K562 (cell line): ENCODE measurements around the gene HDHD5. TPM values are rescaled to one million over a fixed set of nuclear protein-coding genes. Genes with fewer than 3 reads are reported as not detected.

ENCODE experiments used
- ATAC-seq: fragments of 200-7000 bp; cut with Tn5 transposase; 3 replicates; pipeline ENCODE4 v1.9.1; 2020; ENCODE audit warnings: moderate library complexity
- BruUV-seq: library from RNA; stranded (reverse); fragments of 400-500 nt; replicated peaks from 2 replicates; lab custom pipeline; 2021; lab: Mats Ljungman, UMichigan
- CTCF ChIA-PET: fragments of 300-600 bp; formaldehyde crosslinking; extraction: SDS; loops from one replicate; lab custom pipeline; 2021; ENCODE audit warnings: low intra/inter-chr PET ratio; lab: Yijun Ruan, JAX
- POLR2A ChIA-PET: fragments of 300-600, 350-650 bp; sonication (Branson Sonifier 250); formaldehyde crosslinking; extraction: SDS; loops from one replicate; lab custom pipeline; 2021; ENCODE audit warnings: antibody characterized with exemption, inconsistent platforms; lab: Yijun Ruan, JAX
- DNase-seq, 4 experiments: peaks; one replicate each; pipeline versions ENCODE4 v3.0.0 to v3.0.0-alpha.2; 2011 to 2018; ENCODE audit warnings: low spot score in 3 of 4, mixed read lengths in 3 of 4; ENCODE audit errors: extremely low read depth in 1 of 4
- FAIRE-seq: peaks from 2 replicates; lab custom pipeline; 2011; peaks lifted over from hg19 to GRCh38; lab: Jason Lieb, UNC
- H2AFZ ChIP-seq: 2 replicates; pipeline ENCODE4 v1.6.0; 2011; ENCODE audit warnings: low read depth, low read length, control low read depth, inconsistent platforms
- H3K27ac ChIP-seq: fragments of 200-600 bp; 3 replicates; pipeline ENCODE4 v1.8.0; 2011; ENCODE audit warnings: low read depth, mild to moderate bottlenecking, control low read depth, inconsistent platforms, low read length, moderate library complexity, mixed read lengths; ENCODE audit errors: extremely low read depth
- H3K27me3 ChIP-seq, 2 experiments: fragments of 300-600 bp in 1 of 2; 2 replicates in 1 of 2; 3 replicates in 1 of 2; pipeline versions ENCODE4 v1.6.0 to v1.8.0; 2011; ENCODE audit warnings: inconsistent platforms in 2 of 2, low read length in 2 of 2, mild to moderate bottlenecking in 1 of 2, mixed read lengths in 1 of 2, moderate library complexity in 1 of 2; ENCODE audit not compliant: control insufficient read depth in 2 of 2, insufficient read depth in 2 of 2
- H3K36me3 ChIP-seq: fragments of 300-600 bp; 3 replicates; pipeline ENCODE4 v1.8.0; 2011; ENCODE audit warnings: mild to moderate bottlenecking, low read length, inconsistent platforms; ENCODE audit not compliant: control insufficient read depth, insufficient read depth
- H3K4me1 ChIP-seq, 2 experiments: fragments of 200-600 bp in 1 of 2; replicated peaks in 1 of 2; 2 replicates in 1 of 2; 3 replicates in 1 of 2; pipeline versions ENCODE4 v1.5.1 to v1.8.0; 2011; ENCODE audit warnings: inconsistent platforms in 2 of 2, low read length in 2 of 2, mild to moderate bottlenecking in 1 of 2, mixed read lengths in 1 of 2, moderate library complexity in 1 of 2; ENCODE audit not compliant: control insufficient read depth in 2 of 2, insufficient read depth in 2 of 2
- H3K4me2 ChIP-seq: 2 replicates; pipeline ENCODE4 v1.6.1; 2011; ENCODE audit warnings: low read length, control low read depth, inconsistent platforms, mixed read lengths; ENCODE audit not compliant: insufficient read depth
- H3K4me3 ChIP-seq: fragments of 200-600 bp; sonication (generic), shearing (Covaris generic); 2 replicates; pipeline ENCODE4 v1.5.1; 2016; ENCODE audit warnings: control low read depth, inconsistent platforms
- H3K79me2 ChIP-seq: fragments of 200-600 bp; 3 replicates; pipeline ENCODE4 v1.8.0; 2011; ENCODE audit warnings: low read length, inconsistent platforms; ENCODE audit not compliant: control insufficient read depth, insufficient read depth
- H3K9ac ChIP-seq, 2 experiments: 2 replicates each; pipeline versions ENCODE4 v1.6.0 to v1.6.1; 2011; ENCODE audit warnings: low read depth in 2 of 2, low read length in 2 of 2, control low read depth in 1 of 2, inconsistent platforms in 1 of 2, mild to moderate bottlenecking in 1 of 2, mixed read lengths in 1 of 2; ENCODE audit not compliant: insufficient read depth in 1 of 2
- H3K9me1 ChIP-seq: one replicate; pipeline ENCODE4 v1.6.0; 2011; ENCODE audit warnings: inconsistent platforms, mild to moderate bottlenecking, low read length, moderate library complexity; ENCODE audit not compliant: control insufficient read depth, insufficient read depth
- H3K9me3 ChIP-seq: replicated peaks from 2 replicates; pipeline ENCODE4 v1.5.1; 2011; ENCODE audit warnings: low read depth, low read length, inconsistent platforms; ENCODE audit not compliant: control insufficient read depth, insufficient read depth
- H4K20me1 ChIP-seq: replicated peaks from 2 replicates; pipeline ENCODE4 v1.6.1; 2011; ENCODE audit warnings: low read length, inconsistent platforms, mixed read lengths; ENCODE audit not compliant: control insufficient read depth, insufficient read depth
- CCAR2 ChIP-seq: fragments of 200-400 bp; formaldehyde crosslinking; IDR thresholded peaks from 2 replicates; pipeline ENCODE4 v1.6.1; 2017; ENCODE audit warnings: mild to moderate bottlenecking, low read depth, low read length
- HDAC1 ChIP-seq, 2 experiments: fragments of 450-650 bp; IDR thresholded peaks; 2 replicates each; pipeline ENCODE4 v1.6.1; 2016 to 2017; ENCODE audit warnings: inconsistent platforms in 1 of 2, mild to moderate bottlenecking in 1 of 2, moderate library complexity in 1 of 2
- HLTF ChIP-seq: fragments of 450-650 bp; IDR thresholded peaks from 2 replicates; pipeline ENCODE4 v1.6.1; 2016
- KDM5B ChIP-seq: fragments of 200-600 bp; sonication (generic); IDR thresholded peaks from 2 replicates; pipeline ENCODE4 v1.6.1; 2012; ENCODE audit warnings: low read depth, mild to moderate bottlenecking, moderate library complexity, low read length, control low read depth, inconsistent platforms; ENCODE audit not compliant: insufficient replicate concordance
- MCM5 ChIP-seq: fragments of 450-650 bp; IDR thresholded peaks from 2 replicates; pipeline ENCODE4 v1.6.1; 2016; ENCODE audit warnings: low read depth
- MCM7 ChIP-seq, 2 experiments: fragments of 450-650 bp; IDR thresholded peaks; 2 replicates each; pipeline ENCODE4 v1.6.1; 2016 to 2018
- NFIC ChIP-seq: fragments of 450-650 bp; IDR thresholded peaks from 2 replicates; pipeline ENCODE4 v1.6.1; 2017; ENCODE audit warnings: mild to moderate bottlenecking, inconsistent platforms
- NONO ChIP-seq, 2 experiments: fragments of 200-400 bp in 1 of 2; fragments of 450-650 bp in 1 of 2; formaldehyde crosslinking in 1 of 2; IDR thresholded peaks; 2 replicates each; pipeline ENCODE4 v1.6.1; 2017; ENCODE audit warnings: low read depth in 2 of 2, mild to moderate bottlenecking in 2 of 2, moderate library complexity in 2 of 2, low read length in 1 of 2
- NR2F6 ChIP-seq: fragments of 450-650 bp; formaldehyde crosslinking; IDR thresholded peaks from 2 replicates; pipeline ENCODE4 v1.4.0; 2020; ENCODE audit warnings: mild to moderate bottlenecking
- POLR2AphosphoS5 ChIP-seq: IDR thresholded peaks from 2 replicates; pipeline ENCODE4 v1.6.1; 2011; ENCODE audit warnings: mild to moderate bottlenecking, low read depth, low read length, moderate library complexity; ENCODE audit not compliant: control insufficient read depth, insufficient read depth
- RBM22 ChIP-seq: fragments of 200-400 bp; formaldehyde crosslinking; IDR thresholded peaks from 2 replicates; pipeline ENCODE4 v1.6.1; 2018; ENCODE audit warnings: low read length, low read depth; ENCODE audit not compliant: poor library complexity, severe bottlenecking
- TAF7 ChIP-seq: fragments of 450-650 bp; IDR thresholded peaks from 2 replicates; pipeline ENCODE4 v1.6.1; 2016; ENCODE audit warnings: missing genetic modification characterization, missing compliant biosample characterization
- ZC3H11A ChIP-seq: IDR thresholded peaks from 2 replicates; pipeline ENCODE4 v1.6.1; 2012; ENCODE audit warnings: low read depth, low read length, improper control_type of control experiment
- ZC3H8 ChIP-seq: fragments of 450-650 bp; IDR thresholded peaks from 2 replicates; pipeline ENCODE4 v1.6.1; 2017
- ZNF263 ChIP-seq: sonication (generic); formaldehyde crosslinking; IDR thresholded peaks from 2 replicates; pipeline ENCODE4 v1.8.0; 2022; ENCODE audit warnings: mild to moderate bottlenecking, missing genetic modification reagents, borderline replicate concordance
- ZNF584 ChIP-seq: fragments of 200-800 bp; sonication (Bioruptor generic); IDR thresholded peaks from 2 replicates; pipeline ENCODE4 v1.6.1; 2016; ENCODE audit warnings: low read depth, mild to moderate bottlenecking, missing genetic modification characterization, missing compliant biosample characterization
- ZSCAN32 ChIP-seq: fragments of 450-650 bp; formaldehyde crosslinking; IDR thresholded peaks from 2 replicates; pipeline ENCODE4 v1.4.0; 2020; ENCODE audit warnings: mild to moderate bottlenecking, moderate library complexity
- WGBS: fragments of 100-300 bp; shearing (Covaris generic); methylation state at CpG from one replicate; pipeline ENCODE4 v1.1.6; 2016; ENCODE audit warnings: low coverage, mixed read lengths; ENCODE audit not compliant: insufficient coverage; ENCODE audit errors: missing lambda C conversion rate; 5-methylcytosine and 5-hydroxymethylcytosine counted together
- in situ Hi-C: fragments of 300-500 bp; cut with MboI; formaldehyde crosslinking; loops from 4 replicates; pipeline ENCODE4 v1.15.0; 2018; ENCODE audit warnings: inconsistent platforms, mixed read lengths
- intact Hi-C: fragments of 100-400 bp; cut with micrococcal nuclease; formaldehyde crosslinking; loops from 2 replicates; pipeline ENCODE4 v1.14.2; 2022
- polyA plus RNA-seq, 8 experiments: library from polyadenylated mRNA; depleted of rRNA in 4 of 8; stranded (reverse) in 5 of 8; unstranded in 3 of 8; fragments of >200 nt; fragmentation: Nextera tagmentation in 2 of 8; fragmentation: Illumina TruSeq in 1 of 8; extraction: Ambion mirVana in 2 of 8; extraction: Trizol in 1 of 8; gene quantifications; 2 replicates each; pipeline versions ENCODE4 v1.2.1 to v1.2.3, GENCODE V29; 2011 to 2014; ENCODE audit warnings: inconsistent platforms in 1 of 8, missing spikeins in 1 of 8
- total RNA-seq, 7 experiments: library from RNA; depleted of rRNA in 6 of 7; stranded (reverse); fragments of >200 nt in 6 of 7; fragmentation: Illumina TruSeq in 2 of 7; extraction: Trizol in 2 of 7; gene quantifications; 2 replicates each; pipeline versions ENCODE4 v1.2.1 to v1.2.3, GENCODE V29; 2011 to 2021; ENCODE audit warnings: low replicate concordance in 1 of 7
- TF ChIP-seq, protein P1 (sequence below): fragments of 250-450 bp; sonication (Bioruptor Pico); IDR thresholded peaks from 2 replicates; pipeline ENCODE4 v1.8.0; 2021; ENCODE audit warnings: borderline replicate concordance, mild to moderate bottlenecking, moderate library complexity; ENCODE audit not compliant: poor library complexity, severe bottlenecking
- TF ChIP-seq, protein P2 (sequence below), 2 experiments: fragments of 450-650 bp; conservative IDR thresholded peaks; 2 replicates each; pipeline ENCODE4 v1.6.1; 2017; ENCODE audit warnings: mild to moderate bottlenecking in 2 of 2, moderate library complexity in 2 of 2
- TF ChIP-seq, protein P3 (sequence below), 3 experiments: fragments of 200-800 bp in 1 of 3; sonication (Bioruptor generic) in 1 of 3; sonication (generic) in 1 of 3; formaldehyde crosslinking in 1 of 3; IDR thresholded peaks; 2 replicates each; pipeline versions ENCODE4 v1.6.1 to v1.8.0; 2016 to 2022; ENCODE audit warnings: mild to moderate bottlenecking in 2 of 3, missing compliant biosample characterization in 2 of 3, missing genetic modification characterization in 2 of 3, missing genetic modification reagents in 1 of 3

The HDHD5 gene
- total and polyA plus RNA-seq, 9 of the 15 experiments (the other 6 are each of a cell fraction or from before 2014, with no cell fraction given), result 1.6 to 36.6 (median 24.2) TPM

DNA sequence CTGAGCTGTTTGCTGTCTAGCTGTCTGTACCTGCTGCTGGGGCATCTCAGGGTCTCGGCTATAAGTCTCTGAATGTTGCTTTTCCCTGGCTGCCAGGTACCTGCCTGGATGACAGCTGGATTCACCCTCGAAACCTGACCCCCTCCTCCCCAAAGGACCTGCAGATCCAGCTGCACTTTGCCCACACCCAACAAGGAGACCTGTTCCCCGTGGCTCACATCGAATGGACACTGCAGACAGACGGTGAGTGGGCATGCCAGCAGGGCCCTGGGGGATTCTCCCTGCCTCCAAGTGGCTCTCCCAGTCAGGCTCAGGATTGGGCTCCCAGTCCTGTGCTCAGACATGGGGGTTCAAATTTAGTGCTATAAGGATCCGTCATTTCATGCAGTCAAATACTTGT is 61.4 kb downstream of the HDHD5 start (continued):
- TF ChIP-seq ZC3H8 (no peak), HDAC1 (IDR thresholded peaks at IDR 0.05) (no peak), POLR2AphosphoS5 (no peak), HLTF (no peak), ZNF584 (no peak), NR2F6 (CRISPR knock-in tag) (no peak)
- TF ChIP-seq, protein P1, sequence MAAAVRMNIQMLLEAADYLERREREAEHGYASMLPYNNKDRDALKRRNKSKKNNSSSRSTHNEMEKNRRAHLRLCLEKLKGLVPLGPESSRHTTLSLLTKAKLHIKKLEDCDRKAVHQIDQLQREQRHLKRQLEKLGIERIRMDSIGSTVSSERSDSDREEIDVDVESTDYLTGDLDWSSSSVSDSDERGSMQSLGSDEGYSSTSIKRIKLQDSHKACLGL (CRISPR knock-in tag), result no peak

DNA sequence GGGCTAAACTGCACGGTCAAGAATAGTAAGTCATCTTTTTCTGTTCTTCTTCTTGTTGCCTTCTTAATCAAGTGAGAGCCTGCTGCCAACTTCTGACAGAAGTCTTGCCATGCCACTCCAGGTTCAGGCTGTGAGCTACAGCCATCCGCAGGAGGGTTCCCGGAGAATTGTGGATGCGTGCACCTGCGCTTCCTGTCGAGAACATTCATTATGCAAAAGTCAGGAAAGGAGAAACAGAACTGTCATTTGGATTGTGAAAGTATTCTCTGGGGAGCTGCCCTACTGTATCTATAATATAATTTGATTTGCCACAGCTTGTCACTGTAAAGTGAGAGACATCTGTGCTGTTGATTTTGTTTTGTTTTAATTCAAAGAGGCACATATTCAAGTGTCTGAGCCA is 62.0 kb downstream of the HDHD5 start:
- ATAC-seq (no peak), FAIRE-seq (no peak), DNase-seq (no peak)
- no peaks in the 10 kb centered on the region; the same call in 1 of the 2 replicates for H4K20me1 ChIP-seq
- H3K36me3 ChIP-seq, result peaks cover 40% of the 10 kb centered on the region; the same call in 2 of the 3 replicates
- no peak overlapping the region for H2AFZ ChIP-seq
- no peak overlapping the region for H3K4me3 ChIP-seq
- H3K9me3 ChIP-seq, result no peaks in the 10 kb centered on the region
- H3K9me1 ChIP-seq, result no peaks in the 10 kb centered on the region
- POLR2A ChIA-PET, result interaction anchor here (0.5 to 3.3 kb wide), 4 partner anchors 9 to 37 kb away, joined by 3 to 18 read pairs (median 6); no protein-coding TSS in a partner anchor
- 87% methylated on average over 6 of the region's 6 CpGs for WGBS
- BruUV-seq, result no TSS peak
- no peak overlapping the region for H3K27ac ChIP-seq
- CTCF ChIA-PET, result no interaction called here
- H3K4me2 ChIP-seq, result no peak overlapping the region
- peaks cover 10% of the 10 kb centered on the region in 2 experiments for H3K4me1 ChIP-seq
- H3K79me2 ChIP-seq, result no peaks in the 10 kb centered on the region
- no peak overlapping the region for H3K9ac ChIP-seq
- H3K27me3 ChIP-seq, result no peaks in the 10 kb centered on the region
- intact Hi-C loops, result no loop called here
- in situ Hi-C loops, result no loop called here
- no peak for TF ChIP-seq ZNF263 (CRISPR knock-in tag)
- TF ChIP-seq TAF7 (tag), result no peak
- no peak for TF ChIP-seq RBM22
- TF ChIP-seq CCAR2, result no peak
- TF ChIP-seq MCM7 (IDR thresholded peaks at IDR 0.05), result no peak
- TF ChIP-seq, protein P2, sequence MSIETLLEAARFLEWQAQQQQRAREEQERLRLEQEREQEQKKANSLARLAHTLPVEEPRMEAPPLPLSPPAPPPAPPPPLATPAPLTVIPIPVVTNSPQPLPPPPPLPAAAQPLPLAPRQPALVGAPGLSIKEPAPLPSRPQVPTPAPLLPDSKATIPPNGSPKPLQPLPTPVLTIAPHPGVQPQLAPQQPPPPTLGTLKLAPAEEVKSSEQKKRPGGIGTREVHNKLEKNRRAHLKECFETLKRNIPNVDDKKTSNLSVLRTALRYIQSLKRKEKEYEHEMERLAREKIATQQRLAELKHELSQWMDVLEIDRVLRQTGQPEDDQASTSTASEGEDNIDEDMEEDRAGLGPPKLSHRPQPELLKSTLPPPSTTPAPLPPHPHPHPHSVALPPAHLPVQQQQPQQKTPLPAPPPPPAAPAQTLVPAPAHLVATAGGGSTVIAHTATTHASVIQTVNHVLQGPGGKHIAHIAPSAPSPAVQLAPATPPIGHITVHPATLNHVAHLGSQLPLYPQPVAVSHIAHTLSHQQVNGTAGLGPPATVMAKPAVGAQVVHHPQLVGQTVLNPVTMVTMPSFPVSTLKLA (conservative IDR thresholded peaks at IDR 0.05), result no peak
- no peak for TF ChIP-seq ZSCAN32
- no peak for TF ChIP-seq KDM5B
- no peak for TF ChIP-seq ZC3H11A
- TF ChIP-seq, protein P3, sequence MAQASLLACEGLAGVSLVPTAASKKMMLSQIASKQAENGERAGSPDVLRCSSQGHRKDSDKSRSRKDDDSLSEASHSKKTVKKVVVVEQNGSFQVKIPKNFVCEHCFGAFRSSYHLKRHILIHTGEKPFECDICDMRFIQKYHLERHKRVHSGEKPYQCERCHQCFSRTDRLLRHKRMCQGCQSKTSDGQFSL (CRISPR knock-in tag; IDR thresholded peaks at IDR 0.05), result no peak
- TF ChIP-seq, protein P3 (tag; IDR thresholded peaks at IDR 0.05), result no peak
- no peak for TF ChIP-seq NFIC
- TF ChIP-seq MCM5, result no peak
- no peak for TF ChIP-seq NONO (IDR thresholded peaks at IDR 0.05; ENCODE audit: low read depth in 2 of 2, low read length in 1 of 2)
